H1 (cell line): ENCODE results near the gene MXRA8. TPM values are rescaled to one million over a fixed set of nuclear protein-coding genes. Genes with fewer than 3 reads are reported as not detected.

Source experiments
- CTCF ChIA-PET: fragments of 300-600 bp; sonication (Branson Sonifier 250); formaldehyde crosslinking; loops from one replicate; lab custom pipeline; 2021; ENCODE audit not compliant: partially characterized antibody; lab: Charles Lee
- POLR2A ChIA-PET: fragments of 300-600 bp; sonication (Branson Sonifier 250); formaldehyde crosslinking; loops from one replicate; lab custom pipeline; 2021; ENCODE audit warnings: inconsistent platforms; ENCODE audit not compliant: partially characterized antibody; lab: Charles Lee
- DNase-seq, 2 experiments: peaks; one replicate each; pipeline versions ENCODE4 v3.0.0 to v3.0.0-alpha.2; 2010 to 2022; ENCODE audit warnings: low spot score in 2 of 2, low read depth in 1 of 2, mixed read lengths in 1 of 2
- FAIRE-seq: peaks from 2 replicates; lab custom pipeline; 2011; peaks lifted over from hg19 to GRCh38; lab: Jason Lieb, UNC
- H2AFZ ChIP-seq: 2 replicates; pipeline ENCODE4 v1.8.1; 2012; ENCODE audit warnings: low read length, inconsistent platforms
- H2AK5ac ChIP-seq: 2 replicates; pipeline ENCODE4 v1.6.1; 2013; ENCODE audit warnings: low read depth, low read length
- H2BK120ac ChIP-seq: replicated peaks from 2 replicates; pipeline ENCODE3; 2013; ENCODE audit warnings: low read depth, low read length, inconsistent platforms
- H2BK12ac ChIP-seq: 2 replicates; pipeline ENCODE4 v1.6.1; 2013; ENCODE audit warnings: low read depth, low read length
- H2BK15ac ChIP-seq: 2 replicates; pipeline ENCODE4 v1.6.1; 2013; ENCODE audit warnings: low read length
- H2BK20ac ChIP-seq: 2 replicates; pipeline ENCODE4 v1.6.1; 2013; ENCODE audit warnings: low read length
- H2BK5ac ChIP-seq: 2 replicates; pipeline ENCODE4 v1.6.1; 2013; ENCODE audit warnings: low read depth, low read length
- H3K14ac ChIP-seq: 2 replicates; pipeline ENCODE4 v1.6.1; 2013; ENCODE audit warnings: inconsistent platforms; ENCODE audit not compliant: insufficient read length
- H3K18ac ChIP-seq: 2 replicates; pipeline ENCODE4 v1.6.1; 2013; ENCODE audit warnings: low read length; ENCODE audit errors: extremely low read depth
- H3K23ac ChIP-seq: 2 replicates; pipeline ENCODE4 v1.6.1; 2013; ENCODE audit warnings: inconsistent platforms; ENCODE audit not compliant: insufficient read length
- H3K23me2 ChIP-seq: 2 replicates; pipeline ENCODE4 v1.6.1; 2013; ENCODE audit warnings: low read depth, low read length
- H3K27ac ChIP-seq: 2 replicates; pipeline ENCODE4 v1.6.1; 2011; ENCODE audit warnings: low read depth, low read length, inconsistent platforms
- H3K27me3 ChIP-seq, 4 experiments: replicated peaks in 1 of 4; 1 replicate in 1 of 4; 2 replicates in 3 of 4; pipeline versions ENCODE4 v1.6.1 to v1.8.1; 2011 to 2013; ENCODE audit warnings: low read length in 3 of 4, mild to moderate bottlenecking in 3 of 4, inconsistent platforms in 2 of 4, mixed read lengths in 2 of 4, moderate library complexity in 1 of 4; ENCODE audit not compliant: control insufficient read depth in 3 of 4, insufficient read depth in 3 of 4; ENCODE audit errors: extremely low read depth in 1 of 4
- H3K36me3 ChIP-seq, 4 experiments: 2 replicates each; pipeline versions ENCODE4 v1.6.1 to v1.8.1; 2011 to 2013; ENCODE audit warnings: mild to moderate bottlenecking in 4 of 4, low read length in 3 of 4, moderate library complexity in 2 of 4, control low read depth in 1 of 4, inconsistent platforms in 1 of 4; ENCODE audit not compliant: insufficient read depth in 4 of 4, control insufficient read depth in 2 of 4
- H3K4ac ChIP-seq: replicated peaks from 2 replicates; pipeline ENCODE3; 2013; ENCODE audit warnings: low read length, low read depth, mixed read lengths, inconsistent platforms; ENCODE audit not compliant: insufficient read length
- H3K4me1 ChIP-seq, 4 experiments: replicated peaks in 1 of 4; 1 replicate in 1 of 4; 2 replicates in 3 of 4; pipeline versions ENCODE4 v1.6.1 to v1.8.1; 2011 to 2013; ENCODE audit warnings: low read length in 3 of 4, inconsistent platforms in 2 of 4, mixed read lengths in 1 of 4; ENCODE audit not compliant: insufficient read depth in 4 of 4, control insufficient read depth in 3 of 4
- H3K4me2 ChIP-seq, 2 experiments: 2 replicates each; pipeline versions ENCODE4 v1.6.1 to v1.8.1; 2011 to 2013; ENCODE audit warnings: low read depth in 2 of 2, low read length in 2 of 2, control low read depth in 1 of 2, inconsistent platforms in 1 of 2, mild to moderate bottlenecking in 1 of 2; ENCODE audit not compliant: insufficient read depth in 1 of 2
- H3K4me3 ChIP-seq, 4 experiments: fragments of 200-600, 300-600 bp in 1 of 4; sonication (generic), shearing (Covaris generic), sonication (Bioruptor Twin) in 1 of 4; 2 replicates each; pipeline versions ENCODE4 v1.5.1 to v1.8.1; 2011 to 2016; ENCODE audit warnings: low read length in 4 of 4, low read depth in 3 of 4, control low read depth in 2 of 4, inconsistent platforms in 2 of 4, mild to moderate bottlenecking in 2 of 4, mixed read lengths in 1 of 4, moderate library complexity in 1 of 4; ENCODE audit not compliant: insufficient read depth in 2 of 4; ENCODE audit errors: extremely low read depth in 1 of 4
- H3K56ac ChIP-seq: replicated peaks from 2 replicates; pipeline ENCODE3; 2013; ENCODE audit warnings: low read depth, mild to moderate bottlenecking, mixed read lengths, low read length, inconsistent platforms; ENCODE audit not compliant: insufficient read length
- H3K79me1 ChIP-seq: 2 replicates; pipeline ENCODE4 v1.6.1; 2013; ENCODE audit warnings: low read depth, low read length, control low read depth
- H3K79me2 ChIP-seq, 2 experiments: 2 replicates each; pipeline versions ENCODE4 v1.6.1 to v1.8.1; 2012 to 2013; ENCODE audit warnings: low read length in 2 of 2, mild to moderate bottlenecking in 2 of 2, inconsistent platforms in 1 of 2; ENCODE audit not compliant: insufficient read depth in 2 of 2, control insufficient read depth in 1 of 2
- H3K9ac ChIP-seq, 4 experiments: replicated peaks in 1 of 4; 1 replicate in 1 of 4; 2 replicates in 3 of 4; pipeline versions ENCODE4 v1.6.1 to v1.8.1; 2011 to 2013; ENCODE audit warnings: low read depth in 3 of 4, low read length in 3 of 4, control low read depth in 2 of 4, mild to moderate bottlenecking in 2 of 4, moderate library complexity in 2 of 4, inconsistent platforms in 1 of 4; ENCODE audit errors: extremely low read depth in 1 of 4
- H3K9me3 ChIP-seq, 2 experiments: 2 replicates each; pipeline versions ENCODE4 v1.6.1 to v1.8.1; 2012 to 2013; ENCODE audit warnings: mild to moderate bottlenecking in 2 of 2, moderate library complexity in 2 of 2, control low read depth in 1 of 2, inconsistent platforms in 1 of 2, low read depth in 1 of 2, low read length in 1 of 2, mixed read lengths in 1 of 2; ENCODE audit not compliant: insufficient read depth in 2 of 2
- H4K20me1 ChIP-seq, 2 experiments: replicated peaks in 1 of 2; 2 replicates each; pipeline versions ENCODE3 to v1.8.1; 2011 to 2013; ENCODE audit warnings: inconsistent platforms in 2 of 2, low read length in 2 of 2, mild to moderate bottlenecking in 1 of 2; ENCODE audit not compliant: insufficient read depth in 2 of 2, control insufficient read depth in 1 of 2
- H4K5ac ChIP-seq: 2 replicates; pipeline ENCODE4 v1.6.1; 2013; ENCODE audit warnings: low read length, low read depth, mixed read lengths, inconsistent platforms; ENCODE audit not compliant: insufficient read length
- H4K8ac ChIP-seq: 2 replicates; pipeline ENCODE4 v1.8.0; 2013; ENCODE audit warnings: mild to moderate bottlenecking, moderate library complexity, low read length, inconsistent platforms; ENCODE audit not compliant: insufficient read depth; ENCODE audit errors: extremely low read depth
- H4K91ac ChIP-seq: replicated peaks from 2 replicates; pipeline ENCODE3; 2013; ENCODE audit warnings: low read length, mixed read lengths, inconsistent platforms; ENCODE audit not compliant: insufficient read length
- CREB1 ChIP-seq: IDR thresholded peaks from 2 replicates; pipeline ENCODE4 v1.6.1; 2012; ENCODE audit warnings: inconsistent platforms
- WGBS, 2 experiments: shearing (Covaris generic) in 1 of 2; methylation state at CpG; one replicate each; pipeline versions ENCODE4 v1.1.6 to v1.1.7; 2013 to 2015; ENCODE audit warnings: low lambda C conversion rate in 2 of 2, mixed read lengths in 2 of 2, inconsistent platforms in 1 of 2, low coverage in 1 of 2, missing lambda C conversion rate in 1 of 2; ENCODE audit not compliant: insufficient replicate concordance in 2 of 2, insufficient coverage in 1 of 2, insufficient read length in 1 of 2; ENCODE audit errors: extremely low coverage in 1 of 2, missing lambda C conversion rate in 1 of 2; 5-methylcytosine and 5-hydroxymethylcytosine counted together
- polyA plus RNA-seq, 7 experiments: library from polyadenylated mRNA; depleted of rRNA in 3 of 7; stranded (reverse) in 5 of 7; unstranded in 2 of 7; fragments of >200 nt in 5 of 7; fragments of 200-250 nt in 2 of 7; gene quantifications; 1 replicate in 5 of 7; 2 replicates in 1 of 7; 4 replicates in 1 of 7; pipeline versions ENCODE4 v1.2.1 to v1.2.3, GENCODE V29; 2011 to 2013; ENCODE audit warnings: missing spikeins in 2 of 7, mixed read lengths in 2 of 7
- total RNA-seq: library from RNA; stranded (reverse); fragmentation: NEBNext Ultra II Directional; extraction: Animal tissue kit (Norgen Biotek cat#: 25700); gene quantifications from 2 replicates; pipeline ENCODE4 v1.2.1, GENCODE V29; 2021

The MXRA8 gene
- total and polyA plus RNA-seq, 2 of the 8 experiments (the other 6 are each of a cell fraction or from before 2014, with no cell fraction given) = 10.5 to 17.2 TPM

- Histone ChIP-seq H3K14ac (no peak overlapping the region), H3K23ac (no peak overlapping the region), H2AFZ (no peak overlapping the region), H4K8ac (no peak overlapping the region), H4K91ac (no peak overlapping the region), H3K9me3 (peaks cover 0 to 6% of the 10 kb centered on the region in 2 experiments; a peak in 2 of 4 replicates), H2BK20ac (no peak overlapping the region), H3K36me3 (peaks cover 0 to 3% (median 0%) of the 10 kb centered on the region in 4 experiments; a peak in 1 of 8 replicates), H3K4me1 (peaks cover 0 to 13% (median 3%) of the 10 kb centered on the region in 4 experiments; a peak in 5 of 7 replicates), H3K18ac (no peak overlapping the region), H3K9ac (no peak overlapping the region), H2BK15ac (no peak overlapping the region), H3K79me1 (peaks cover 19% of the 10 kb centered on the region), H2AK5ac (no peak overlapping the region), H3K4ac (no peak overlapping the region), H3K23me2 (peaks cover 9% of the 10 kb centered on the region), H4K5ac (no peak overlapping the region), H3K4me3 (no peak overlapping the region), H3K4me2 (no peak overlapping the region), H4K20me1 (peaks cover 9 to 27% of the 10 kb centered on the region in 2 experiments), H2BK12ac (no peak overlapping the region), H2BK120ac (no peak overlapping the region), H3K27me3 (no peaks in the 10 kb centered on the region; a peak in 1 of 7 replicates), H3K79me2 (peaks cover 6 to 24% of the 10 kb centered on the region in 2 experiments; a peak in 3 of 4 replicates), H3K56ac (no peak overlapping the region), H2BK5ac (no peak overlapping the region), H3K27ac (no peak overlapping the region)
- WGBS, 2 experiments = 91% methylated on average over 20 of the region's 40 CpGs; no CpG with 5 or more reads in 1 of the 2 experiments
- CTCF ChIA-PET = interaction anchor here (0.6 to 1.6 kb wide), 4 partner anchors 9 to 616 kb away, joined by 3 read pairs; partner anchors contain the start of gene DVL1
- POLR2A ChIA-PET = interaction anchor here (0.8 to 3.4 kb wide), 6 partner anchors 9 to 18 kb away, joined by 3 to 27 read pairs (median 4); no protein-coding TSS in a partner anchor
- DNase-seq (no peak), FAIRE-seq (no peak)
- no peak for TF ChIP-seq CREB1
These were observed 31.1 kb downstream of the MXRA8 start for GRCh38 chr1:1327291-1327690.
